CD4-positive, alpha-beta T cell treated with Interleukin-15 for 4 hours (primary cell): ENCODE measurements around the gene OR7G3.

ENCODE experiments used
- DNase-seq: peaks from one replicate; pipeline ENCODE4 v3.0.0-alpha.2; 2020; ENCODE audit warnings: low spot score

OR7G3 gene

DNA sequence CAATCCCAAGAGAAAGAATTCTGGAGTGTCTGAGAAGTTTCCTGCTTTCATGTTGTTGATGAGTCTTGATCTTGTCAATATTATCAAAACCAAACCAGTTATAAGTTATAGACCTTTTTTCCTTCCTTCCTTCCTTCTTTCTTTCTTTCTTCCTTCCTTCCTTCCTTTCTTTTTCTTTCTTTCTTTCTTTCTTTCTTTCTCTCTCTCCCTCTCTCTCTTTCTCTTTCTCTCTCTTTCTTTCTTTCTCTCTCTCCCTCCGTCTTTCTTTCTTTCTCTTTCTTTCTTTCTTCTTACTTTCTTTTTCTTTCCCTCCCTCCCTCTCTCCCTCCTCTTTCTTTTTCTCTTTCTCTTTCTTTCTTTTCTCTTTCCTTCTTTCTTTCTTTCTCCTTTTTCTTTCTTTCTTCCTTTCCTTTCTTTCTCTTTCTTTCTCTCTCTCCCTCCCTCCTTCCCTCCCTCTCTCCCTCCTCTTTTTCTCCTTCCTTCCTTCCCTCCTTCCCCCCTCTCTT lies at the start of gene OR7G3:
Gene OR7G3, minus strand, starts transcription at position 51 of the 506 bp plus-strand sequence. Its CDS starts 0 bp downstream, at position 51.
- DNase-seq, result no peak

DNA sequence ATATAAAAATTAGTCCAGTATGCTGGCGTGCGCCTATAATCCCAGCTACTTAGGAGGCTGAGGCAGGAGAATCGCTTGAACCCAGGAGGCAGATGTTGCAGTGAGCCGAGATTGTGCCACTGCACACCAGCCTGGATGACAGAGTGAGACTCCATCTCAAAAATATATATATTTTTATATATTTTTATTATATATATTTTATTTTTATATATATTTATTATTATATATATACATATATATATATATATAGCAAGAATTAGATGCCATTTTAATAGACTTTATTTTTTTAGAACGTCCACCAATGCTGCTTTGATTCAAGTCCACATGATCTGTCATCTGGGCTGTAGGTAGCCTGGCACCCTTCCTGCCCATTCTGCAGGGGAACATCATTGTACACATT lies 48.6 kb upstream of the OR7G3 start:
- no peak for DNase-seq

DNA sequence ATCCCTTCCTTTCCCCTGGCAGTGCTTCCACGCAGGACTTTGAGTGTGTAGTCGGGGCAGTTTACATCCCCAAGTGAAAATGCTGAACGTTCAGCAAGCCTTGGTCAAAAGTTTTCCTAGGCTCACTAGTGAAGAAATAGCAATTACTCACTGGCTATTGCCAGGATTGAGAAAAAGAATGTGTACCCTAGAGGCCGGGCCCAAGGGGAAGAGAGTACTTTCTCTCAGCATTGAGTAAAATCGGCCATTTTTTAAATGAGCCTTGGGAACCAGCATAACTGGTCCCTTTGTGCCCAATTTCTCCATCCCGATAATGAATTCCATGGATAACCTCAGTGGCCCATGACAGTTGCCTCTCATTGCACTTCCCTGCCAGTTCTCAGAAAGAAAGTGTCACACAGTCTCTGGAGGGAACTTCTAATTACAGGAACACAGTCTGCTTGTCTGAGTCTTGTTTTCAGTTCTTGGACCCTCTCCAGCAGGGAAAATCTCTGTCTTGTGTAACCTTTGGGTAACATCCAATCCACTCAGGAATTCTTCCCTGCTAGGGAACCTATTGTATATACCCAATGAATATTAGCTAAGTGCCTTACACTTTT lies 44.7 kb upstream of the OR7G3 start:
- no peak for DNase-seq

DNA sequence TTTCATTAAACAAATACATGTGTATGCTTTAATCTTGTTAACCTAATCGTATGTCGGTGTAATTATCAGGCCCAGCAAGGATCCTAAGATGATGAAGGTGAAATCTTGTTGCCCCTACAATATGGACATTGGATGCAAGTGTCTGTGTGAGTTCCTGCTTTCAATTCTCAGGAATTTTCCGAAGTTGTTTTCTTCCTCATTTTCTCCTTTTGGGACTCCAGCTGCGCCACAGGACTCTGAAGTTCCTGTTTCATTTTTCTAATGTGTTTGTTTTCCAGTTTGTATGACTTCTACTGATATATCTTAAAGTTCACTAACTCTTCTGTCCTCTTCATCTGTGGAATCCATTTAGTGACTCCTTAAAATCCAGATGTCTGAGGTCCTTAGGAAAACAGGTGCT lies 40.1 kb upstream of the OR7G3 start:
- no peak for DNase-seq

DNA sequence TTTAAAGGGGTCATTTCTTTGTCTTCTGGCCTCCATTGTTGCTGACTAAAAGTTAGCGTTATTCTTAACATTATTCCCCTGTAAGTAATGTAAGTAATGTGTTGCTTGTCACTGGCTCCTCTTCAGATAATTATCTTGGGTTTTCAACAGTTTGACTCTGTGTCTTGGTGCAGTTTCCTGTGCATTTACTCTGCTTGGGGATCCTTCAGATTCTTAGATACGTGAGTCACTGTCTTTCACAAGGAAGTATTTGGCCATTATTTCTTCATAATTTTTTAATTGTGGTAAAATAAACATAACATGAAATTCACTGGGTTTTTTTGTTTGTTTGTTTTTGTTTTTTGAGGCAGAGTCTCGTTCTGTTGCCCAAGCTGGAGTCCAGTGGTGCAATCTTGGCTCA lies 38.5 kb upstream of the OR7G3 start:
- DNase-seq, result no peak

DNA sequence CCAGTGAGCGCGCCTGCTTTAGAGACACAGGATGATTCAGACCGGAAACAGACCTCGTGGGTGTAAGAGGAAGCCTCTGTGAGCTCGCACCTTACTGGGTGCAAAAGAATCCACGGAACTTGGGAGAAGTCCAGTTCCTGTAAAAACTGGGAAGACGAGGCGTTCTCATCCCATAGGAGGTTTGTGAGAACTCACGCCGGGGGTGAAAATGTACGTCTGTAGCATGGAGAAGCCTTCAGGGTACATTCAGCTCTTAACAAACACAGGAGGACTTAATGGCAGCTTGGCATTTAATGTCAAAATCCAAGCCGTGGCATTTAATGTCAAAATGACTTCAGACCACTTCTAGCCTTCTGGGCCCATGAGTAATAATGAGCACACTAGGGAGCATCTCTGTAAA lies 34.7 kb upstream of the OR7G3 start:
- no peak for DNase-seq

DNA sequence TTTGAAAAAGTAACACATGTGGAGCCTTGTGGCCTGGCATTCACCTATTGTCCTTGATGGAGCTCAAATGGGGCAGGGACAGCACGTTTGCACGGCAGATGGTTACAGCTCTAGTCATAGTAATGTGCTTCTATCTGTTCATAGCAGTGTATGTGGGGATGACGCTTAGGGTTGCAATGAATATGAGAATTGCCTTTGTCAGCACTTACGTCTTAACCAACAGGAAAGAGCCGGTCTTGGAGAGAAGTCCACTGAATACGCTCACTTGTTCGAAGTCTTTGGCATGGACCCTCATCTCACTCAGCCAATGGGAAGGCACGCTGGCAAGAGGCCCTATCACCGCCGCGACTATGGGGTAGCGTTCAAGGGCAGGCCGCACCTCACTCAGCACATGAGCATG lies 33.1 kb upstream of the OR7G3 start:
- DNase-seq, result no peak

DNA sequence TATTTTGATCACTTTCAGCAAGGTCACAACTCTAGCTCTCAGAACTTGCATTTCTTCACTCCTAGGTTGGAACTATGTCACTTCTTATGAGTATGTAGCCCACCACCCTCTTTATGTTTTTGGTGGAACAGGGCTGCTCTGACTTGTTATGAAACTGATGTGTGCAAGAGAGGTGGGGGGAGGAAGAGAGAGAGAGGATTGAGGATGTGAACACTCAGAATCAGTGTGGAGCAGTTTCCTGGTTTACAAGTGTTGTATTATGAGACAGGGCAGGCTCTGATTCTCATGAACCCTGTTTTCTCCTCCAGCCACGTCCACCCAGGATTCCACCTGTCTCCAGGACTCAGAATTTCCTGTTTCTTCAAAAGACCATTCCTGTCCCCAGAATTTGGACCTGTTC lies 29.6 kb upstream of the OR7G3 start:
- DNase-seq, result no peak

DNA sequence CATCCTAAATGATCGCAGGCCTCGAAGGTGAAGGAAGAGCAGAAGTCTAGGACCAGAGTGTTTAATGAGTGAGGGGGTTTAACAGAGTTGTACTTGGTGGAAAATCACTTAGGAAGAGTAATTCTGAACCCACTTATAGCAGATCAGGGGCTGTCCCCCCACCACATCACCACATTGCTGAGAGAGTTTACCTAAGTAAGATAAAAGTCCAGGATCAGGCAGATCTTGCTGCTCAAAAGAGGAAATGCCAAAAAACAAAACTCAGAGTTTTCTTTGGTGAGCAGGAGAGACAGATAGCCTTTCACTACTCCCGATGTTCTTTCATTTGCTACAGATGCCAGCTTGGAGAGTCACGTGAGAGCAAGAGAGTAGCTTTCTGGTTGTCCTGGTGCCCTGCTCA lies 28.8 kb upstream of the OR7G3 start:
- no peak for DNase-seq

DNA sequence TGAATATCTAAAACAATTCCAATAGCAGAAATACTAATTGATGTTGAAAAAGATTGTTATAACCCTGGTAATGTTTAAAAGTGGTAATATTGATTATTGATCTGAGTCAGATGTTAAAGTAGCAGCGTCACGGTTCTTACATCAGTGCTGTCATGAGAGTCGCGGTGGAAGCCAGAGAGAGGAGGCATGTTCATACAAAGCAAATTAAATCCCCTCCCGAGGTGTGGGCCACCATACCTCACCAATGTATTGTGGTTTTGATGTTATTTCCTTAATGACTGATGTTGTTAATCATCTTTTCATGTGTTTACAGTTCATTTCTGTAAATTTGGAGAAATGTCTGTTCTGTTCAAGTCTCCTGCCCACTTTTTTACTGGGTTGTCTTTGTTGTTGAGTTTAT lies 24.6 kb upstream of the OR7G3 start:
- peak; percentile 18 for DNase-seq

DNA sequence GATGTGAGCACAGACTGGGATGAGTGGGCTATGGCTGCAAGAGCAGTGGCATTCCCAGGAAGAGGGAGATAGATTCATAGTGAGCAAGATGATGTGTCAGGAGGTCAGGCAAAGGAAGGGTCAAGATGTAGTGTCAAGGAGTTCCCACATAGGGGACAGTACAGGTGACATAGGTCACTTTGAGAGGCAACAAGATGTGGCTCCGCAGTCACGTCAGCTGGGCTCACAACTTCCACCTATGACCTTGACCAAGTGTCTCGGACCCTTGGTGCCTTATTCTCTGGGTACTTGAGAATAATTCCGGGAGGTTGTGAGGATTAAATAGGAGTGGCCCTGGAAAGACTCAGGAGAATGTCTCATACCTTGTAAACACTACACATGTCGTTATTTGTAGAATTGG lies 23.9 kb upstream of the OR7G3 start:
- no peak for DNase-seq

DNA sequence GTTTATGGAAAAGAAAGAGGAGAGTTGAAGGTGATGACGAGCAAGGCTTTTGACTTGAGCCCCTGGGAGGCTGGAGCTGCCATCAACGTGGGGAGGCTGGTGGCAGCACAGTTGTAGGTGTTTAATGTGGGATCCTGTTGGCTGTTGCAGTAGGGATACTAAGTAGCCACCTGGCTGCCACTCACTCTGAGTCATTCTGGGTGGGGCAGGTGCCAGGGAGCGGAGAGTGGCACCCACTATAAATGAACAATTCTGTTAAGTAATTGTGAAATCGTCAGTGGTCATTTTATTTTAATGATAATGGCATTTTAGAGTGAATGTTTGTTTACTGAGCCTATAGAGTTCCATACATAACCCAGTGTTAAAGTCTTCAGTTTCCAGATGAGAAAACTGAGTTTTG lies 23.2 kb upstream of the OR7G3 start:
- no peak for DNase-seq

DNA sequence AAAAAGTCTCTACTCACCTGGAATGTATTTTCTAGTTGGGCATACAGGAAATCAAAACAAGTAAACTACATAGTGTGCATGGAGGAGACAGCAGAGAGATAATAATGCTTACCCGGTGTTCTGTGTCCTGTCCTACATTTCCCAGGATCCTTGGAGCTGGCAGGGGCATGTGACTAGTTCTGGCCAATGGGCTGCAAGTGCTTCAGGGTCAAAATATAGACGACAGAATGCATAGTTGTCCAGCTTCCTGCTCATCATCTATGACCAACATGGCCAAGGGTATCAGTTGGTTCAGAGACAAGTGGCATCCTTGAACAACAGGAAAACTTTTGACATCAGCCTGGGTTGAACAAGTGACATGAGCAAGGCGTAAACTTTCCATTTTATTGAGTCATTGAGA lies 21.9 kb upstream of the OR7G3 start:
- no peak for DNase-seq

DNA sequence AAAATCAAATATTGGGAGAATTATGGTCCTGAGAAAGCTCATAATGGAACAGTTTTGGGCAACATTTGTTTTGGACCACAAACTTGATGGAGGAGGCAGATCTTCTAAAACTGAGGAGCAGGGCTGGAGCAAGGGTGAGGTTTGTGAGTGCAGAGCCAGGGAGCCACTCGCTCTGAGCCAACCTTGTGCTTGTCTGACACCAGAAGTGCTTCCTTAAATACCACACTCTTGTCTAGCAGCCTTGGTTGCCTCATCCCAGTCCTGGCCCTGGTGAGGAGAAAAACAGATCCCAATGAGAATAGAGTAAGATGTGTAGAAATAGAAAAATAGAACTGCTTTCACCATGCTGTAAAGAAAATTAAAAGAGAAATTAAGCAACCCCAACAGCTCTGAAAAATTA lies 20.1 kb upstream of the OR7G3 start:
- DNase-seq, result no peak

DNA sequence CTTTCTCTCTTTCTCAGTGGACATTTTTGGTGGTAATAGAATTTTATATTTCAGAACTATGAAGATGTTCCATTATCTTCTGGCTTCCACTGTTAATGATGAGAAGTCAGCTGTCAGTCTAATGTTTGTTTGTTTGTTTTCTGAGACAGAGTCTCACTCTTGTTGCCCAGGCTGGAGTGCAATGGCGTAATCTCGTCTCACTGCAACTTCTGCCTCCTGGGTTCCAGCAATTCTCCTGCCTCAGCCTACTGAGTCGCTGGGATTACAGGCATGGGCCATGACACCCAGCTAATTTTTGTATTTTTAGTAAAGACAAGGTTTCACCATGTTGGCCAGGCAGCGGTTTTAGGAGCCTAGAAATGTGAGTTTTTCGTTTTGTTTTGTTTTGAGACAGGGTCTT lies 18.2 kb upstream of the OR7G3 start:
- no peak for DNase-seq

DNA sequence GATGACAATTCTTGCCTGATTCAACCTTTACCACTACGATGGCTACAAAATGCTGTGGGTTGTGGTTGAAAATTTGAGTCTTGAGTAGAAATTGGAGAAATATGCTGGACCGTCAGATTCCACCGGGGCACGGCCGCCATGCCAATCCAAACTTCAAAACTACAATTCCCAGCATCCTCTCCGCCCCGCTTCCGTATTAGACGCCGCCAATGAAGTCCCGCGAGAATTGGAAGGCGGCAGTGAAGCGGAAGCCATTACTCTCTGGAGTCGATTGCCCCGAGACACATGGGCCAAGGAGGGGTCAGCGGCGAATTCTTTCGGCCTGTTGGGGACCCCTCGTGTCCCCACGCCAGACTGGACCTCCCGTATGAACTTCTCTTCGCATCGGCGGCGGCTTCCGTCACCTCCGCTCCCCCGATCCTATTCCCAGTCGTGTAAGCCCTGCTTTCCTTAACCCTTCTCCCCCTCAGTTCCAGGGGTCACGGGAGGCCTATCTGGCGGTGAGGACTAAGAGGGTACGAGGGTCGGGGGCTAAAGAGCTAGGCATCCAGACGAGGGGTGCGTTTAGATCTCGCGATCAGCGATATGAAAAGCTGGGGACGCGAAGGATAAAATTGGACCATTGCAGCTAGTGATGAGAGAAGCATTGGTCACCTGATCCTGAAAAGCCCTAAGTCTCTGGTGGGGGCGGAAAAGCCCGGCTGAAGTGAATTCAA lies 13.6 kb upstream of the OR7G3 start, which contains the start of gene ZNF317:
Gene ZNF317, plus strand, starts transcription at position 239 of the 716 bp plus-strand sequence. CDS start 15,620 bp downstream, outside the sequence.
- peak; percentile 92 for DNase-seq

DNA sequence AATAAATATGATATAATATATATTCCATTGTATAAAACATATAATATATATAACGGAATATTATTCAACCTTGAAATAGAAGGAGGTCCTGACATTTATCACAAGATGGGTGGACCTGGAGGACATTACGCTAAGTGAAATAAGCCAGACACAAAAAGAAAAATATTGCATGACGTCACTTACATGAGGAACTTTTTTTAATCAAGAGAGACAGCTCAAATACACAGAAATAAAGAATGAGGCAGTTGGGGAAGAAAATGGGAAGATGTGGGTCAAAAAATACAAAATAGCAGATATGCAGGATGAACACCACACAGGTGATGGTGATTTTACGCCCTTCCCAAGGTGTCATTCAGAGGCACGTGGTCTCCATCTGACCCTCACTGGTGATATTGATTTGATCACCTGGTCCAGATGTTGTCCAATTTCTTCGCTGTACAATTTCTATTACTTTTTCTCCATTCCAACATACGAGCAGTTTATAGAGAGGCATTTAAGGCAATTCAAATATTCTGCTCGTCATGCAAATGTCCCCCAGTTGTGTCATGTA lies 12.9 kb upstream of the OR7G3 start:
- no peak for DNase-seq

DNA sequence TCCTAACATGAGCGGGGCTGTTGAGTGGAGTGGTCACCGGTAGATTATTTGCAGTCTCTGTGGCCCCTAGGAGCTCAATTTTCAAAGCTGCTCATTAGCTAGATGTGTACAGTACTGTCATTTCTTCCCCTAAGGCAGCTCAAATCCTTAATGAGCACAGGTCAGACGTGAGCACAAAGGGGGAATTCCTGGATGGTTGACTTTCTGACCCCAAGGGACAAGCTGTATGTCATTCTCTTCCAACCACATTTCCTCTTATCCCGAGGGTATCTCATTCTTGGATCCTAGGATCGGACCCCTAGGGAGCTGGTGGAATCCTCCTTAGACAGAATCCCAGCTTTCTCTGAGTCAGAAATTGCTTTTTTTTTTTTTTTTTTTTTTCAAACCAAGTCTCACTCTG lies 5.7 kb upstream of the OR7G3 start:
- DNase-seq, result no peak

DNA sequence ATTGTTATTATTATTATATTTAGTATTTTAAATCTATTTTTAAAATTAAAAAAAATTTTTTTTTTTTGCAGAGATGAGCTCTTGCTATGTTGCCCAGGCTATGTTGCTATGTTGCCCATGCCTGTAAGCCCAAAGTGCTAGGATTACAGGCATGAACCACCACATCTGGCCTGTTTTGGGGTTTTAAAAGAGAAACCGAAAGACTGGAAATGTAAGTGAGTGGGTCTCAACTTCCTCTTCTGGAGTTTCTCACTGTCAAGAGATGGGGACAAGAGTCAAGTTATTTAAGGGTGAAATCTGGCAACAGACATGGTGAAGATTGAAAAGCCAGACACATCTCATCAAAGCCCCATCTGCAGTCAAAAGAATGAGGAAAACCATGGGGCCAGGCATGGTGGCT lies 4.2 kb upstream of the OR7G3 start:
- no peak for DNase-seq

DNA sequence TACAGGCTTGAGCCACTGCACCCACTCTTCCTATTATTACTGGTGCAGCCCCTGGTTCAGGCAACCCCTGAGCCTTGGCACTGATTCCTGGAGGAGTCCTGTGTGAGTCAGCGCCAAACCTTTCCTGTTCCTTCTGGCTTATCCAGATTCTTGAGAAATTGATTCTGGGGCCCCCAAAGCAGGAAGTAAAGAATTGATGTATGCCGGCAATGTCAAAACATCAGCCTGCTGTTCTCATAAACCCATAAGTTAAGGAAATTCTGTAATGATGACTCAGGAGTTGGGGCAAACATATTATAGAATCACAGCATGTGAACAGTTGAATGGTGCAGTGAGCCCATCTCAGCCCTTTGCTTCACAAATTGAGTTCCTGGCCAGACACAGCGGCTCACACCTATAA lies 1.4 kb upstream of the OR7G3 start:
- DNase-seq, result no peak

DNA sequence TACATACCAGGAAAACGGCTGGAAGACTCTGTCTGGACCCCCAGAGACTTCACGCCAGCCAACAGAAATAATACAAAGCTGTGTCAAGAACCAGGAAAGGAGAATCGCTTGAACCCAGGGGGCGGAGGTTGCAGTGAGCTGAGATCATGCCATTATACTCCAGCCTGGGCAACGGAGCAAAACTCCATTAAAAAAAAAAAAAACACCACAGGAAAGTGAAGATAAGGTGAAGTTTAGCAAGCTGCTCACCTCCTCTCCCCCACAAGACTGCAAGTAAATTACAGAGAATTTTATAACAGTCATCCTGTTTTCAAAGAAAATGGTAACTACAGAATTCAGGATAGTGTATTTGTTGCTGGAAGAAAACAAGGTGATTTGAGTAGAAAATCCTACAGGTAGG lies 10.2 kb downstream of the OR7G3 start:
- no peak for DNase-seq

DNA sequence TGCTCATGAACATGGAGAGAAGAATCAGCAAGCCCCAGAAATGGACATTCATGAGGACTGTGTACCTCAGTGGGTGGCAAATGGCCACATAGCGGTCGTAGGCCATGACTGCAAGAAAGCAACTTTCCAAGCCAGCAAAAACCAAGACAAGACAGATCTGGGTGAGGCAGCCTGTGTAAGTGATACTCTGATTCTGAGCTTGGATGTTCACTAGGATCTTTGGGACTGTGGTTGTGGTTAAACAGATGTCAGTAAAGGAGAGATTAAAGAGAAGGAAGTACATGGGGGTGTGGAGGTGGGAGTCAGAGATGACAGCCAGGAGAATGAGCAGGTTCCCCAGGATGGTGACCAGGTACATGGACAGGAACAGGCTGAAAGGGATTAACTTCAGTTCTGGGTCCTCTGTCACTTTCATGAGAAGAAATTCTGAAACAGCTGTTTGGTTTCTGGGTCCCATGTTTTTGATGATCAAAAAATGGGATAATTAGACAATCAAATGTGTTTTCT lies 11.4 kb downstream of the OR7G3 start, which contains the start of gene OR7G1:
Gene OR7G1, minus strand, starts transcription at position 457 of the 507 bp plus-strand sequence. Its CDS starts 0 bp downstream, at position 457.
- DNase-seq, result no peak

DNA sequence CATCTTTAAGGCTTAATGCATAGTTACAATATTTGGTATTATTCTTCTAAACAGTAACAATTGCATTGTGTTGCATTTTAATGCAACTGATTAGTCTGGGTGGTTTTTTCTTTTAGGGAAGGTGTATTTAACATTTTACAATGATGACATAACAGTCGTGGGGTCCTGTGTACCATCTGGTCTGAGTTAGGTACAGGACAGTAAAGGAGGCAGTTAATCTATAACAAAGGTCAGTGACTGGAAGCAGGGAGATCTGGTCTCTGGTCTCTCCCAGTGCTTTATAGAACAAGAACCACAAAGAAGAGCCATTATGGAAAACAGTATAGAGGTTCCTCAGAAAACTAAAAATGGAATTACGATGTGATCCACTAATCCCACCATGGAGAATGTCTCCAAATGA lies 16.8 kb downstream of the OR7G3 start:
- DNase-seq, result no peak
